NCI-H82 (cell line): ENCODE measurements around the gene MYO18B.
A peak's percentile ranks its signal among the peaks of the same experiment; 100 is the strongest.

Experiments used
- DNase-seq: peaks from one replicate; lab custom pipeline; 2025; lab: John Stamatoyannopoulos, UW

Gene MYO18B

GRCh38 chr22:25992331-25992730, 250.3 kb downstream of the MYO18B start:
- no peak for DNase-seq

GRCh38 chr22:25996669-25997068, 254.7 kb downstream of the MYO18B start:
- DNase-seq = no peak

GRCh38 chr22:25997886-25998775, 256.1 kb downstream of the MYO18B start:
- no peak for DNase-seq

- peak; percentile 57 for DNase-seq
These were observed 260.5 kb downstream of the MYO18B start for GRCh38 chr22:26002456-26002855.

- no peak for DNase-seq
These were observed 262.5 kb downstream of the MYO18B start for GRCh38 chr22:26004477-26004876.

GRCh38 chr22:26008587-26008986, 266.6 kb downstream of the MYO18B start:
- DNase-seq = no peak

GRCh38 chr22:26016916-26017315, 274.9 kb downstream of the MYO18B start:
- DNase-seq = no peak

- no peak for DNase-seq
These were observed 275.9 kb downstream of the MYO18B start for GRCh38 chr22:26017932-26018331.

- no peak for DNase-seq
These were observed 277.6 kb downstream of the MYO18B start for GRCh38 chr22:26019596-26019995.

GRCh38 chr22:26021516-26021915, 279.5 kb downstream of the MYO18B start:
- DNase-seq = no peak

- DNase-seq = no peak
These were observed 281.3 kb downstream of the MYO18B start for GRCh38 chr22:26023104-26023775.

GRCh38 chr22:26025626-26026025, 283.6 kb downstream of the MYO18B start:
- no peak for DNase-seq

- DNase-seq = no peak
These were observed 285.4 kb downstream of the MYO18B start for GRCh38 chr22:26027341-26027740.

- DNase-seq = no peak
These were observed 289.7 kb downstream of the MYO18B start for GRCh38 chr22:26031641-26032040.

- DNase-seq = no peak
These were observed 291.1 kb downstream of the MYO18B start for GRCh38 chr22:26033071-26033470.

GRCh38 chr22:26033586-26033985, 291.6 kb downstream of the MYO18B start:
- DNase-seq = no peak

- no peak for DNase-seq
These were observed 293.5 kb downstream of the MYO18B start for GRCh38 chr22:26035523-26035922.

GRCh38 chr22:26038365-26038764, 296.4 kb downstream of the MYO18B start:
- DNase-seq = peak; percentile 14

GRCh38 chr22:26041931-26042330, 299.9 kb downstream of the MYO18B start:
- DNase-seq = no peak

- no peak for DNase-seq
These were observed 301.0 kb downstream of the MYO18B start for GRCh38 chr22:26043031-26043430.

GRCh38 chr22:26045051-26045450, 303.1 kb downstream of the MYO18B start:
- no peak for DNase-seq

- DNase-seq = no peak
These were observed 303.9 kb downstream of the MYO18B start for GRCh38 chr22:26045860-26046259.

GRCh38 chr22:26047516-26047915, 305.5 kb downstream of the MYO18B start:
- DNase-seq = no peak
